HG03558 (cell line): ENCODE results near the gene ACTL7A.
"Not testable (repeated sequence)": the region's sequence is repeated elsewhere in the genome, so short reads cannot be mapped to it uniquely, and the experiment has no call there.

Experiments
- ATAC-seq: cut with Tn5 transposase; IDR thresholded peaks from one replicate; pipeline ENCODE4 v1.9.1; 2021; ENCODE audit warnings: moderate number of reproducible peaks; ENCODE audit not compliant: unreplicated experiment; ENCODE audit errors: extremely low read depth

ACTL7A gene

DNA sequence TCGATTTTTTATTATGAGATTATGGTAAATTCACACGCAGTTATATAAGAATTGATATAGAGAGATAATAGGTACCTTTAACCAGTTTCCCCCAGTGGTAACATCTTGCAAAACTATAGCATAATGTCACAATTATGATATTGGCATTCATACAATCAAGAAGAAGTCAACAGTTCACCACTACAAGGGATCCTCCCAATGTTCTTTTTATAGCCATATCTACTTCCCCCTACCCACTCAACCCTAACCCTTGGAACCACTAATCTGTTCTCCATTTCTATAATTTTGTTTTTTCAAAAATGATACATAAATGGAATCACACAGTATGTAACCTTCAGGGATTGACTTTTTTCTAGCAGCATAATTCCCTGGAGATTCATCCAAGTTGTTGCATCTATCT, 16.1 kb upstream of the ACTL7A start:
- no peak for ATAC-seq

DNA sequence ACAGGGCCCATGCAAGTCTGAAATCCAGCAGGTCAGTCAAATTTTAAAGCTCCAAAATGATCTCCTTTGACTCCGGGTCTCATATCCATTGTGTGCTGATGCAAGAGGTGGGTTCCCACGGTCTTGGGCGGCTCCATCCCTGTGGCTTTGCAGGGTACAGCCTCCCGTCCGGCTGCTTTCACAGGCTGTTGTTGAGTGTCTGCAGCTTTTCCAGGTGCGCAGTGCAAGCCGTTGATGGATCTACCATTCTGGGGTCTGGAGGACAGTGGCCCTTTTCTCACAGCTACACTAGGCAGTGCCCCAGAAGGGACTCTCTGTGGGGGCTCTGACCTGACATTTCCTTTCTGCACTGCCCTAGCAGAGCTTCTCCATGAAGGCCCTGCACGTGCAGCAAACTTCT, 13.8 kb upstream of the ACTL7A start:
- ATAC-seq, result not testable (repeated sequence)

DNA sequence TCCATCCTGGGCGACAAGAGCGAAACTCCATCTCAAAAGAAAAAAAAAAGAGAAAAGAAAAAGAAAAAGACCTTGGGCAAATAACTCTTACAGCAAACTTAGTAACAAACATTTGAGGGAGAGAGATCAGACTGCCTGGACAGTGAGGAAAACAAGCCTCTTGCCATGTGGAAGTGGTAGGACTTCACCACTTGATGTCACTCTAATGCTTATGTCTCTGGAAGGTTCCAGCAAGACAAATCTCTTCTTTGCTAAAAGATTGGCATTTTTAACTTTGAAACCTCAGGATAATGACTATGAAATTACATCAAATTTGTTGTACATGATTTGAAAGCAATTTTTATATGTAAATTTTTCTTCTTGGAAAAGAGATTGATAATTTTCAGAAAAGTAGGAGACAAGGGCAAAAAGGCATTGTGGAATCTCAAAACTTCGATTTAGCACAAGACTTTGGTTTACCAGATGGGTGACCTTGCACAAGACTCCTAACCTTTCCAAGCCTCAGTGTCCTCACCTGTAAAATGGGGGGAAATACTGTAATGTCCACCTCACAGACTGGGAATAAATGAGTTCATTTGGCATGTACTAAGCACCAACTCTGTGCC, 11.7 kb upstream of the ACTL7A start:
- ATAC-seq, result no peak

DNA sequence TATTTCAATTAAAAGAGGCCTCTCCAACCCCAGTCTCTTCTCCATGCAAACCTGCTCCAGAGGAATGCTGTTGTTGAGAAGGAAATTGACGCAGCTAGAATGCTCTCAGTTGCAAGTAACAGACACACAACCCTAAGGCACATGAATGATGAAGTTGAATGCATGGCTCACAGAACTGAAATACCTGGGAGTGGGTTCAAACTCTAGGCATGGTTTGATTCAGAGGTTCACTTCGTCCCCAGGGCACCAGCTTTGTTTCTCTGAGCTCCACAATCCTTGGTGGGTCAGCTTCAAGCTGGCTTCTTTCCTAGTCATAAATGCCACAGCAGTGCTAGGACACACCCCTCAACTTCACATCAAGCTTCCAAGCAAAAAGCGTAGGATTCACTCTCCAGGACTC, 10.9 kb upstream of the ACTL7A start:
- no peak for ATAC-seq

DNA sequence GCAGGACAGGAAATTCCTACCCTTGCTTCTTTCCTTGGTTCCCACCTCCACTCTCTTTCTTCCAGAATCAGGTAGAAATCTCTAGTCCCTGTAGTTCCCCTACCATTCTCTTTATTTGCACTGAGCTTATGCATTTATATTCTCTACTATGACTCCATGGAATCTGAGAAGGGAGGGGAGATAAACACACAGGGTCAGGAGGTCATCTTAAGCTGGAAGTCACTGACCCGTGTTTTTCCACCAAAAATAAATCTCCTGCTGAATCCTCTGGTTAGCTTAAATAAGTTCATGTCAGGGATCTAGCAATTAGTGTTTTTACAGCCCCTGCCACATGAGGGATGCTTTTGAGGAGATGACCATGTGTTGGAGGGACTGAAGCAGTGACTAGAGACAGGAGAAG, 10.0 kb upstream of the ACTL7A start:
- no peak for ATAC-seq

DNA sequence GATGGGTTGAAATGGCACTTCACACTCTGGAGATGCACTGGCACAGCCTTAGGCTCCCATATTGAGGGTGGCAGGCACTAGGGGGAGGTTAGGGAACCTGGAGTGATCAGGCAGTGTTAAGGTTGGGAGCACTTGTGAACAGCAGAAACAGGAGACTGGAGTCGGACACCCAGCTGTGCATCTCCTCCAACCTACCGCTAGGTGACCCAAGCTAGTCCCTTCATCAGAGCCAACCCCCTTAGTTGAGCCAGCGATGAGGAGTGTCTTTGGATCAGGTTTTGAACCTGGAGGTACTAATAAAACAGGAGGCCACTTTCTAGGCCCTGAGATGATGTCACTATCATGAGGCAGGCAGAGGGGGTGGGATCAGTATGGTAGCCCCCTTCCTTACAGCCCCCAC, 8.0 kb upstream of the ACTL7A start:
- ATAC-seq, result no peak

DNA sequence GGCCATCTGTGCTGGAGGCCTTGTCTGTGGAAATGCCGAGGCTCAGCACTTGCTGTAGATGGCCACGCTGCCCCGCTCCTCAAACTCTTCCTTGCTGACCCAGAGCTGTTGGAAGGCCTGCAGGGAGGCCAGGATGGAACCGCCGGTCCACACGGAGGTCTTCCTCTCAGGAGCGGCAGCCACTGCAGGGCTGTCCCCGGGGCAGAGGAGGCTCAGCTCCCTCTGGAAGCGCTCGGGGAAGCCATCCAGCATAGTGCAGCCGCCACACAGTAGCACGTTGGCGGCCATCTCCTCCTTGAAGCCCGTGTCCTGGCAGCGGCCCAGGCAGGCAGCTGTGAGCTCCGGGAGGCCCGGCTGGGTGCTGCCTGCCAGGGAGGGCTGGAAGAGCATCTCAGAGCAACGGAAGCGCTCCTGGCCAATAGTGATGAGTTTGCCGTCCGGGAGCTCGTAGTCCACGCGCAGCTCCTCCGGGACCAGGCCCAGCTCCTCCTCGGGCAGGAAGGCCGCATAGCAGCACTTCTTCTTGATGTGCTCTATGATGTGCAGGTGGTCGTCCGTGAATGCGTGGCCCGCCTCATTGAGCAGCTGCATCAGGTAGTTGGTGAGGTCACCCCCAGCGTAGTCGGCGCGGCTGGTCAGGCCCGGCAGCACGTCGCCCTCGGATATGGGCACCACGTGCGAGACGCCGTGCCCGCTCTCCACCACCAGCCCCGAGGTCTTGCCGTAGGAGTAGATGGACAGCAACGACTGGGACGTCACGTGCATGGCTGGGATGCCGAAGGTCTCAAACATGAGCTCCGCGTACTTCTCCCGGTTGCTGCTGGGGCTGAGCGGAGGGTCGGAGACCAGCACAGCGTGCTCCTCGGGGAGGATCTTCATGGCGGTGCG, 7.2 kb upstream of the ACTL7A start:
- ATAC-seq, result no peak

DNA sequence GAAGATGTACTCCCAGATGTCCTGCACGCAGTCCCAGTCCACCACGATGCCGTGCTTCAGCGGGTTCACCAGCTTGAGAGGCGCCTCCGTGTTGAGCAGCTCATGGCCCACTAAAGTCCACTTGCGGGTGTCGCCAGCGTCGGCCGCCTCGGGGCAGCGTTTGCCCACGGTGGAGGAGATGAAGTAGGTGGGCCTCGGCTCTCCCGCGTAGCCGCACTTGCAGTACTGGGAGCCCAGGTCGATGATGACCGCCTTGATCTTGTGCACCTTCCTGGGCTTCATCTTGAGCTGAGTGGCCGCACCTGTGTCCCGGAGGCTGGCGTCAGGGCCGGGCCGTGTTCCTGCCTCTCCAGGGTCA, 6.6 kb upstream of the ACTL7A start:
- no peak for ATAC-seq

DNA sequence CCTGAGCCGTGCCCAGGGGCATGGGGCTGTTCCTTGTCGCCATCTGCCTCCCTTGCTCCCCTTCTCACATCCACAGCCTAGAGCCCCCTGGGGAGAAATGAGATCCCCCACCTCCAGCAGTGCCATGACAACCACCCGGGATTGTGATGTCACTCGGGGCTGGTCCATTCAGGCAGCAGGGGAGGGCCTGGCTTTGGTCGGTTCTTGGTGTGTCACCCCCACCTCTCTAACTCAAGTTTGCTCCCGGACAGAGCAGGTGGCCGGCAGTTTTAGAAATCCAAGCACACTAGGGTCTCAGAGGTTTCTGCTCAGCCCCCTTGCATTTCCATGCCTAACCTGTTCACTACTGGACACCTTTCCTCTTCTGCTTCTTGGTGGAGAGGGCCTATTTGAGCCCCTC, 6.2 kb upstream of the ACTL7A start, which contains the start of gene ACTL7B:
ACTL7B (minus strand) TSS at position 99 of the 400 bp plus-strand sequence; CDS start at position 43, 56 bp downstream.
- ATAC-seq, result no peak

DNA sequence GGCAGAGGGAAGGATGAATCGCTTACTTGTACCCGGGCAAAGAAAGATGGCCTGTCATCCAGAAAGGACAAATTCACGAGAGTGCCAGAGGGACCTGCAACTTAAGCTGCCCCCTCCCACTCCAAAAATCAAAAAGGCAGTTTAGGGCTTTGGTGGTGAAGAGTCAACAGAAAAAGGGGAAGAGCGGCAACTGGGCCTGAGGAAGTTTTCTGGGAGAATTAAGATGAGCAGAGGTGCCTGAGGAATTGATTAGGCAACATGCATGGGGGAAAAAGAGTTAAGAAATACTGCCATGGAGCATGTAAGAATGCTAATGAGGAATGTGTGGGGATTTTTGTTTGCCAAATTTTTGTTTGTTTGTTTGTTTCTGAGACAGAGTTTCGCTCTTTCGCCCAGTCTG, 4.5 kb upstream of the ACTL7A start:
- no peak for ATAC-seq

DNA sequence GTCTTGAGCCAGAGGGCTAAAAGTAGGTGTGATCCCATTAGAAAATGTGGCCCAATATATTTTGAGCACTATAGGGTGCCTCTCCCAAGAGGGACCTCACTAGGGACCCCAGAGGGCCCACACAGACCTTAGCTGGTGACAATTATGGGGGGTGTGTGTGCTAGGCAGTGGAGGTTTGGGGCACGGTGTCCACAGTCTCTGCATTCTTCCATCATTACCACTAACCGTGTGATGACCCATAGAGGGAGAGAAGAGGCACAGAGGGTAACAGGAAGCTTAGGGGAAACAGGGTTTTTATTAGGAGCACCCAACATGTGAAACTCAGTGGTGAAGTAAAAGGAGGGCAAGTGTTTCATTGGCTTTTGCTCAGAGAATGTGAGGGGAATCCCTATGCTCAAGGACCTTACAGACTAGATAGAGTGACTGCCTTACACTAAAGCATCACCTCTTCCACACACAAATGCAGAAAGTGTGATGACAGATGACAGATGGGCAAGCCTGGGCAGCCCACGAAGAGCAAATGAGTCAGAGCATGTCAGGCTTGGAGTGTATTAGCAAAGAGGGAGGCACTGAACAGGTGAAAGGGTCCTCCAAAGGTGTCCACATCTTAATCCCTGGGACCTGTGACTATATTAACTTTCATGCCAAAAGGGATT, 2.5 kb upstream of the ACTL7A start:
- peak; percentile 57 for ATAC-seq

DNA sequence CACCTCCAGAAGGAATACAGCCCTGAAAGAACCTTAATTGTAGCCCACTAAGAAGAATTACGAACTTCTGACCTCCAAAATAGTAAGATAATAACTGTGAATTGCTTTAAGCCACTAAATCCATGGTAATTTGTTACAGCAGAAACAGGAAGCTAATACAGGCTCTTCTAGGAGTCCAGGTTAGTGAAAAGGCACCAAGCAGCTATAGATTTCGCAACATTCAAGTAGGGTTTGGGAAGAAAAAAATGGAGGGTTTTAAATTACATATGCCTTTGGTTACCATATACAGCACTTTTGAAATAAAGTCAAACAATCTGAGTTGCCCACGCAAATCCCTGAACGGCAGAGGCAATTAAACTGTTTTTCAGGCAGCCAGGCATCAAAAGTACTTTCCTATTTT, 1.7 kb upstream of the ACTL7A start:
- no peak for ATAC-seq

DNA sequence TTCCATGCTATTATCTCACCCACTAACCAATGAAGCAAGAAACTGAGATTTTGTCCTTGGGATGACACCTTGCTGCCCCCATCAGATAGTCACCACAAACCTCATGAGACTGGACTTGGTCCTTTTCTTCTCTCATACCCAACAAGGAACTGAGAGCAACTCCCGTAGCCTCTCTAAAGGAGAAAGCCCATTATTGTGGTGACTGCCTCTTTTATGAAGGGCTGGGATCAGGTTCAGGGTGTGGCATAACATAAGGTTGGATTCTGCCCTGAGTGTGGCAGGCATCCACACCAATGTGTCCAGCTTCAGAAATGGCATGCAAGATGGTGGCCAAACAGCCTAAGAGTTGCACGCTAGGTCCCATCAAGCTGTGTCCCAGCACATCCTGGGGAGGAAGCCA, 1.3 kb upstream of the ACTL7A start:
- ATAC-seq, result no peak

DNA sequence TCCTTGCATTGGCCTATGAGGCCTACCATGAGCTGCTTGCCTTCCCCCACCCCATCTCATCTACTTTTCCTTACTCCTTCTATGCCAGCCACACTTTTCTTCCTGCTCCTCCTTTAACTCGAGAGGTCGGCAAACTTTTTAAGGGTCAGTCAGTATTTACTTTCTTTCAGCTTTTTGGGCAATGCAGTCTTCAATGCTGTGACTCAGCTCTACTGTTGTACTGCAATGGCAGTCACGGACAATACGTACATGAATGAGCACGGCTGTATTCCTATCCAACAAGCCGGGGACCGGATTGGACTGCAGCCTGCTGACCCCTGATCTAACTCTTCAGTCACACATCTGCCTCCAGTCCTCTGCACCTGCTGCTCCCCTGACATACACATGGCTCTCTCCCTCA, 602 bp upstream of the ACTL7A start:
- no peak for ATAC-seq

DNA sequence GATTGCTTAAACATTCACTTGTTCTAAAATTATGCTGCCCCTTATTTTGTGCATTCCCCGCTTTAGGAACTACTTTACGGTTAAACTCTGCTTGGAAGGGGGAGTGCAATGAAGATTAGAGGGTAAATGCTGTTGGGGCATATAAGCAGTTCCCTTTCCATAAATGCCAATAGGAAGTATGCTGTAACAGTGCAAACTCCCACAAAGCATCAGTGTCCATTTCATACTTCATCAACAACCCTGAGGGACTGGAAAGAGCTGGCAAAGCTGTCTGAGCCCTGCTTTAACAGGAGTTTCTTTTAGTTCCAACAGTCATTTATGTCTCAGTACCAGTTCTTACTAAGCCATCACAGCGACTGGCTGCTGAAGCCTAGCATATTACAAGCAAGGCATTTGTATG, 1.8 kb downstream of the ACTL7A start:
- ATAC-seq, result no peak

DNA sequence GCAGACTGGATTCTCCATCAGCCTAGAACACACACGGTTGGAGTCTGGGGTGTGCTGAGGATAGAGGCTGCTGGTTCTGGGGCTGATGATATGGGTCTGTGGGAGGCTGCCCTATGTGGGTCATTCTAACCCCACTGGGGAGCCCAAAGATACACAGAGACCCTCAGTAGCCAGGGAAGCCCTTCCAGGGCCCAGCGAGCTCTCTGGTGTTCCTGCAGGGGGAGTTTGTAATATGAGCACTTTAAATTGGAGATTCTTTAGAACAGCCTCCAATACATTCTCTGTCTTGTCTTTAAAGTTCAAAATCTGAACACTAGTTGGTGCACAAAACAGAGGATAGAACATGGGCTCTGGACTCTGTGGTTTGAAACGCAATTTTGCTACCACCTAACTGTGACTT, 2.4 kb downstream of the ACTL7A start:
- no peak for ATAC-seq

DNA sequence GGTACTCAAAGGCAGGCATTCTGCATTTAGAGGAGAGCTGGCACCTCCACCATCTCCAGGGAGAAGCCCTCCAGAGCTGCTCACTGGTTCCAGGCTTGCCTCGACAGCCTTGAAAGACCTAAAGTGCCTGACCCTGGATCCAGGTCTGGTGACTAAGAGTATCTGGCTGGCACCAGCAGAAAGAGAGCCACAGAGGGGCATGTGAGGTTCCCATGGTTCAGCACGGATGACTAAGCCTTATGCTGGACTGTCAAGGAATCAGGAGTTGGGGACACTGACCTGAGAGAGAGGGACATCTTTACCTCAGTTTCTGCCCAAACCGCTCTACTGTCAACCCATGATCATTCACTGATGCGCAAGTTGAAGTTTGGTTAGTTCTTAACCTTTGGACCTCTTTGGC, 3.0 kb downstream of the ACTL7A start:
- ATAC-seq, result no peak

DNA sequence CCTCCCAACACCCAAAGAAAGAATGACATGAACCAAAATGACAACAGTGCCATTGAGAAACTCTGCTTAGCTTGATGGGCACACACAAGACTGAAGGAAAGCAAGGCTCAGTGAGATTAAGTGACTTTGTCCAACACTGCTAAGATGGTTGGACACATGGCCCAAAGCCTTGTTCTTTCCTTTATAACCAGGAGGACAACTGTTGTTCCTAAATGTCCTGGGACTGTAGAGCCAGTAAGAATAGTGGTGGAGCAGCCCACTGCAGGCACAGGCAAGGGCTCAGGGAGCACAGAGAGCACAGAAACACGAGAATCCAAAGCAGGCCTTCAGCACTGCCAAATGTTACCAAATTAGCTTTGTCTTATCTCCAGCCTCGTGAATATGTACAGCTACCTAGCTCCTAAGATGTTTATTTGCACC, 3.9 kb downstream of the ACTL7A start:
- no peak for ATAC-seq

DNA sequence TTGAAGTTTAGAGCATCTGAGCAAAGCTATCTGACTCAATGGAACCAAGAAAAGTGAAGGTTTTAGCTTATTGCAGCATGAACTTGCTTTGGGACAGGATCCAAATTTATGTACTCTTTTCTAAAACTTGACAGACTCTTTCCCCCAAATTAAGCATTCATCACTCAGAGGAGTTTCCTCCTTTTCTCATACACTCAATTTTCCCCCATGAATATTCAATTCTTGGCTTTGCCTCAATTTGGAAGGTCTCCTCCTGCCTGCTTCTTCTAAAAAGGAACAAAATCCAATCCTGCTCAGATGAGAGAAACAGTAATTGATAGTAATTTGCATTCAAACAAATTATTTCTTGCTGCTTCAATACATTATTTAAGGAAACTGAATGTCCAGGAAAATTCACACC, 5.0 kb downstream of the ACTL7A start:
- no peak for ATAC-seq

DNA sequence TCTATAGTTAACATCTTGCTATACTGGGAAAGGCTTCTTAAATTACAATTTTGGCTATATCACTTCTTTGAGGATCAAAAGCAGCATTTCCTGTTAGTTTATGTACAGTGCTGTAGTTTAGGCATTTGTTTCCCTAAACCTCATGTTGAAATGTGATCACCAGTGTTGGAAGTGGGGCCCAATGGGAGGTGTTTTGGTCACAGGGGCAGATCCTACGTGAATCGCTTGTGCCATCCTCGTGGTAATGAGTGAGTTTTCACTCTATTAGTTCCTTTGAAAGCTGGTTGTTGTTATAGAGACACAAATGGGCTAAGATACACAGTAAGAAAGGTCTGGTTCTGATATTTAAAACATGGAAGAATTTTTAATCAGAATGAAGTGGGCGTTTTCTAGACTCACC, 5.8 kb downstream of the ACTL7A start:
- no peak for ATAC-seq

DNA sequence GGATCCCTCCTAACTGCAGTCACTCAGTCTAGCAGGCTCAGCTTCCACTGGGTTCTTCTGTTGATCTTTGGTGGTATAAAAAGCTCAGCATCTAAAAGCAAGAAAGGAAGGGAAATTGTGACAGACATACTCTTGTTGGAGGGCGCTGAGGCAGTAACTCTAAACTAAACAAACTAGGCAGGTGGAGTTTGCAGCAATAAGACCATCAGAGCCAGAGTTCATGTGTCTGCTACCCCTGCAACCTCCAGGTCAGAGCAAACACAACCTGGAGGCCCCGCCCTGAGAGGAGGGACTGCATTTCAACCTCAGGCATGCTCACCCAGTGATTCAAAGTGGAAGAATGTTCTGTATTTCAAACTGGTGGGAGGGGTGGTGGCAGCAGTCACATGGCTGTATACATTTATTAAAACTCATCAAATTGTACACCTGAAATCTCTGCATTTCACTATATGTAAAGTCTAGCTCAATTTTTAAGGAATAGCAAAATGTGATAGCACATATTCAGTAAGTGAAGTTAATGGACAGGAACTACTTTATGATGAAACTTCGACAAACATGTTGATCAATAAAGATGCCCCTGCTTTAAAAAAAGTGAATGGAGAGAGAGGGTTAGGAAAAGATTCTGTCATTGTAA, 7.1 kb downstream of the ACTL7A start:
- no peak for ATAC-seq
